Skeletal muscle satellite cell (primary cell): ENCODE results near the gene R3HDM4.
"Not testable (repeated sequence)": the region's sequence is repeated elsewhere in the genome, so short reads cannot be mapped to it uniquely, and the experiment has no call there.

Source experiments
- H3K27me3 ChIP-seq: 2 replicates; pipeline ENCODE4 v1.7.0; 2013; ENCODE audit warnings: low read length; ENCODE audit not compliant: control insufficient read depth, insufficient read depth
- H3K36me3 ChIP-seq: 2 replicates; pipeline ENCODE4 v1.7.0; 2013; ENCODE audit warnings: mild to moderate bottlenecking, control low read depth, low read length; ENCODE audit not compliant: insufficient read depth
- H3K4me1 ChIP-seq: 2 replicates; pipeline ENCODE4 v1.7.0; 2013; ENCODE audit warnings: low read length; ENCODE audit not compliant: control insufficient read depth, insufficient read depth
- H3K4me2 ChIP-seq: 2 replicates; pipeline ENCODE4 v1.7.0; 2013; ENCODE audit warnings: mild to moderate bottlenecking, low read length
- H3K4me3 ChIP-seq: 2 replicates; pipeline ENCODE4 v1.7.0; 2013; ENCODE audit warnings: low read length
- H3K9ac ChIP-seq: 2 replicates; pipeline ENCODE4 v1.7.0; 2013; ENCODE audit warnings: mild to moderate bottlenecking, low read depth, low read length, moderate library complexity
- H3K9me3 ChIP-seq: replicated peaks from 2 replicates; pipeline ENCODE4 v1.7.0; 2013; ENCODE audit warnings: mild to moderate bottlenecking, control low read depth, low read length

The R3HDM4 gene

GRCh38 chr19:881385-882071 is 31.5 kb downstream of the R3HDM4 start:
- Histone ChIP-seq H3K36me3 (peaks cover 34% of the 10 kb centered on the region), H3K9me3 (no peaks in the 10 kb centered on the region), H3K4me2 (no peak overlapping the region), H3K4me1 (no peaks in the 10 kb centered on the region), H3K27me3 (no peaks in the 10 kb centered on the region), H3K4me3 (no peak overlapping the region), H3K9ac (no peak overlapping the region)

GRCh38 chr19:879711-880438 is 33.1 kb downstream of the R3HDM4 start:
- Histone ChIP-seq H3K4me1 (no peaks in the 10 kb centered on the region), H3K9ac (no peak overlapping the region), H3K4me3 (no peak overlapping the region), H3K36me3 (peaks cover 29% of the 10 kb centered on the region), H3K4me2 (no peak overlapping the region), H3K27me3 (no peaks in the 10 kb centered on the region), H3K9me3 (no peaks in the 10 kb centered on the region)

- peaks cover 29% of the 10 kb centered on the region for H3K36me3 ChIP-seq
- not testable (repeated sequence) for H3K27me3 ChIP-seq, H3K4me2 ChIP-seq, H3K4me3 ChIP-seq, H3K4me1 ChIP-seq, H3K9ac ChIP-seq, H3K9me3 ChIP-seq
Measured at GRCh38 chr19:878751-879561, 34.1 kb downstream of the R3HDM4 start.

GRCh38 chr19:877992-878660 is 34.9 kb downstream of the R3HDM4 start:
- H3K4me1 ChIP-seq, H3K4me2 ChIP-seq, H3K9me3 ChIP-seq, H3K27me3 ChIP-seq, H3K4me3 ChIP-seq, H3K9ac ChIP-seq: not testable (repeated sequence)
- H3K36me3 ChIP-seq: peaks cover 29% of the 10 kb centered on the region

- Histone ChIP-seq H3K9ac (no peak overlapping the region), H3K4me3 (no peak overlapping the region), H3K27me3 (no peaks in the 10 kb centered on the region), H3K4me2 (no peak overlapping the region), H3K36me3 (peaks cover 17% of the 10 kb centered on the region), H3K9me3 (no peaks in the 10 kb centered on the region), H3K4me1 (peaks cover 6% of the 10 kb centered on the region)
Measured at GRCh38 chr19:876780-877314, 36.2 kb downstream of the R3HDM4 start.

GRCh38 chr19:876089-876488 is 36.9 kb downstream of the R3HDM4 start:
- Histone ChIP-seq H3K4me3 (no peak overlapping the region), H3K27me3 (no peaks in the 10 kb centered on the region), H3K36me3 (peaks cover 12% of the 10 kb centered on the region), H3K9me3 (no peaks in the 10 kb centered on the region), H3K9ac (no peak overlapping the region), H3K4me1 (peaks cover 12% of the 10 kb centered on the region), H3K4me2 (no peak overlapping the region)

GRCh38 chr19:875265-875879 is 37.6 kb downstream of the R3HDM4 start:
- Histone ChIP-seq H3K4me3 (no peak overlapping the region), H3K9me3 (no peaks in the 10 kb centered on the region), H3K36me3 (peaks cover 17% of the 10 kb centered on the region), H3K27me3 (no peaks in the 10 kb centered on the region), H3K4me1 (peaks cover 12% of the 10 kb centered on the region), H3K9ac (no peak overlapping the region), H3K4me2 (no peak overlapping the region)

- Histone ChIP-seq H3K9ac (no peak overlapping the region), H3K4me1 (peaks cover 26% of the 10 kb centered on the region), H3K9me3 (no peaks in the 10 kb centered on the region), H3K27me3 (no peaks in the 10 kb centered on the region), H3K36me3 (peaks cover 23% of the 10 kb centered on the region), H3K4me3 (no peak overlapping the region), H3K4me2 (no peak overlapping the region)
Measured at GRCh38 chr19:873561-874041, 39.4 kb downstream of the R3HDM4 start.

- H3K9me3 ChIP-seq: no peaks in the 10 kb centered on the region
- peaks cover 28% of the 10 kb centered on the region for H3K36me3 ChIP-seq
Measured at GRCh38 chr19:873084-873483, 39.9 kb downstream of the R3HDM4 start.

GRCh38 chr19:872266-872951 is 40.6 kb downstream of the R3HDM4 start:
- Histone ChIP-seq H3K4me1 (peaks cover 28% of the 10 kb centered on the region), H3K9me3 (no peaks in the 10 kb centered on the region), H3K27me3 (no peaks in the 10 kb centered on the region), H3K4me2 (peak overlapping the region; percentile 37), H3K4me3 (no peak overlapping the region), H3K9ac (no peak overlapping the region), H3K36me3 (peaks cover 35% of the 10 kb centered on the region)

More at GRCh38 chr19:873084-873483, 39.9 kb downstream of the R3HDM4 start:
- Histone ChIP-seq H3K4me3 (no peak overlapping the region), H3K9ac (no peak overlapping the region), H3K4me2 (no peak overlapping the region), H3K27me3 (no peaks in the 10 kb centered on the region), H3K4me1 (peaks cover 28% of the 10 kb centered on the region)
